Activated CD4-positive, alpha-beta T cell treated with anti-CD3 and anti-CD28 coated beads, Interleukin-2, amount 10 ng/mL, durations not matched to agents 7 days and 5 days (primary cell): ENCODE measurements around the gene BTBD1. TPM values are rescaled to one million over a fixed set of nuclear protein-coding genes. Genes with fewer than 3 reads are reported as not detected.

ENCODE experiments used
- CTCF ChIA-PET: fragments of 350-600 bp; sonication (Branson Sonifier 250); formaldehyde crosslinking; loops from one replicate; lab custom pipeline; 2021; ENCODE audit warnings: antibody characterized with exemption; lab: Charles Lee
- POLR2A ChIA-PET: fragments of 350-600 bp; sonication (Branson Sonifier 250); formaldehyde crosslinking; loops from one replicate; lab custom pipeline; 2021; ENCODE audit warnings: antibody characterized with exemption; lab: Charles Lee
- DNase-seq: peaks from one replicate; pipeline ENCODE4 v3.0.0-alpha.2; 2020
- H3K27ac Mint-ChIP-seq: one replicate; pipeline ENCODE4 v1.8.0; 2021; ENCODE audit warnings: mild to moderate bottlenecking, moderate library complexity, mixed read lengths
- H3K27me3 Mint-ChIP-seq: one replicate; pipeline ENCODE4 v1.8.0; 2021; ENCODE audit warnings: mixed read lengths
- H3K36me3 Mint-ChIP-seq: one replicate; pipeline ENCODE4 v1.8.0; 2021; ENCODE audit warnings: low read depth, mixed read lengths
- H3K4me1 Mint-ChIP-seq: one replicate; pipeline ENCODE4 v1.8.0; 2021; ENCODE audit warnings: mixed read lengths
- H3K4me3 Mint-ChIP-seq: one replicate; pipeline ENCODE4 v1.8.0; 2021; ENCODE audit warnings: mild to moderate bottlenecking, moderate library complexity, mixed read lengths
- H3K9me3 Mint-ChIP-seq: one replicate; pipeline ENCODE4 v1.8.0; 2021; ENCODE audit warnings: mixed read lengths
- total RNA-seq, 2 experiments: library from RNA; stranded (reverse); gene quantifications; one replicate each; pipeline ENCODE4 v1.2.3, GENCODE V29; 2021

The BTBD1 gene
- total RNA-seq = 10 to 100 TPM; 50.4 to 61.0 TPM

DNA sequence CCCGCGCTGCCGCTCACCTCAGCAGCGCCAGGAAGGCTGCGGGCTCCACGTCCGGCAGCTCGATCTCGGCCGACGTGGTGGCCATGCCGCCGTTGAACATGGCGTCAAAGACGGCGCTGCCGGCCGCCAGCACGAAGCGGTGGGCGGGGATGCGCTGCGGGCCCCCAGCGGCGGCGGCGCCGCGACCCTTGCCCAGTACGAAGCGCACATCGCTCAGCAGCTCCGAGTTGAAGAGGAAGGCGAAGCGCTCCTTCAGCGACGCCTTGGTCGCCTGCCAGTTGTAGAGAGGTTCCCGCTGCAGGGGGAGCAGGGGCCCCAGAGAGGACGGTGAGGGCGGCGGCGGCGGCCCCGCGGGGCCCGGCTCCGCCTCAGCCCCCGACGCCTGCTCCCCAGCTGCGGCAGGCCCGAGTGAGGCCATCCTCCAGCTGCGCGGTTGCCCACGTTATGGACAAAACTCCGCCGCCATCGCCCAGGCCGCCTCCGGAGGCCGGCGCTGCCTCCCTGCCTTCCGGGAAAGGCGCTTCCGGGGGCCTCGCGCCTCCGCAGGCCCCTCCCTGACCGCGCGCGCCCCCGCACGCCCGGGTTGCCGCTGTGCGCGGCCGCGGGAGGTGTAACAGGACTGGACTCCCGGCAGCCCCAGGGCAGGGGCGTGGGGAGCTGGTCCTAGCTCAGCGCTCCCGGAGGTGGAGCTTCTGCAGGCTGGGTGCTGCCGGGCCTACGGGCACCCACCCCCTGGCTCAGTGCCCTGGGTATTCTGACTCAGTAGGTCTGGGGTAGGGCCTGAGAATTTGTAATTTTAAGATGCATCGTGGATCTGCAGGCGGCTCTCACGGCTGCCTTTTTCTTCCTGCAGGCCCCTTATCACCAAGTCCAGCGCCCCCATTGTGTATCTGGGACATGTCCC, at the start of gene BTBD1:
TSS of gene BTBD1 (minus strand) at position 519 of the 904 bp plus-strand sequence. CDS start at position 418, 101 bp downstream.
- ChIA-PET CTCF (interaction anchor here (0.6 to 1.6 kb wide), 2 partner anchors 9 to 66 kb away, joined by 3 to 8 read pairs; no protein-coding TSS in a partner anchor), POLR2A (interaction anchor here (0.5 kb wide), 1 partner anchor 81 kb away, joined by 3 read pairs; the partner anchor contains the start of gene RAMAC)
- H3K4me1 Mint-ChIP-seq = peaks cover 21% of the 10 kb centered on the region
- H3K36me3 Mint-ChIP-seq = peaks cover 10% of the 10 kb centered on the region
- no peaks in the 10 kb centered on the region for H3K27me3 Mint-ChIP-seq
- peak within 1 kb of the TSS; percentile 87 for H3K27ac Mint-ChIP-seq
- H3K9me3 Mint-ChIP-seq = peaks cover 11% of the 10 kb centered on the region
- peak; percentile 78 for DNase-seq
- peak within 1 kb of the TSS; percentile 76 for H3K4me3 Mint-ChIP-seq

DNA sequence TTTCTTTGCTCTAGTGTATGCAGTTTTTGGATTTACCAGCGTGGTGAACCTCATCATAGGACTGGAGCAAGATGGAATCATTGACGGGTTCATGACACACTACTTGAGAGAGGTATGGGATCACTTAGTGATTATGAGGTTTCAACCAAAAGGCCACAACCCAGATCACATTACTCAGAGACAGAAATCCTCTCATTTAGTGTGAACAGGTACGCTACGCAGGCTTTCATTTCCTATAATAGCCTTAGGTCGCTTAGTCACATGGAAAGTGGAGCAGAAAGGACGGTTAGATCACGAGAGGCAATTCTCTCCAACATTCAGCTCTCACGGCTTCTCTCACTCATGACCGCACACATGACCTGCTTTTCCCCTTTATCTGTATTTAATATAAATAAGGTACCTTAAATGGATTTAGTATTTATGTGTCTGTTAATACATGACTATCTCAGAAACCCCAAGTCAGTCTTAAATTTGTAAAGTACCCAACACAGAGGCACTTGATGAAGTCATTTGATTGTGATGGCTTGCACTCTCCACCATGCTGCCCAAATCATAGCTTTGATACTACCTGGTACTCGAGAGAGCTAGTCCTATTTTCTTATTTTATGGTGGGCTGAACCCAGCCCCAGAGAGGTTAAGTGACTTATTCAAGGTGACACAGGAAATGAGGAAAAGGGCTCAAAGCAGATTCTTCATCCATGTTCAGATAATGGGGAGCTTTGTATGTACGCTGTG, 48.9 kb upstream of the BTBD1 start:
- ChIA-PET POLR2A (no interaction called here), CTCF (interaction anchor here (0.7 kb wide), 1 partner anchor 14 kb away, joined by 3 read pairs; no protein-coding TSS in a partner anchor)
- H3K27ac Mint-ChIP-seq = peak overlapping the region; percentile 7
- peaks cover 35% of the 10 kb centered on the region for H3K36me3 Mint-ChIP-seq
- peaks cover 5% of the 10 kb centered on the region for H3K4me1 Mint-ChIP-seq
- H3K4me3 Mint-ChIP-seq = no peak overlapping the region
- H3K27me3 Mint-ChIP-seq = peaks cover 2% of the 10 kb centered on the region
- DNase-seq = no peak
- H3K9me3 Mint-ChIP-seq = no peaks in the 10 kb centered on the region

DNA sequence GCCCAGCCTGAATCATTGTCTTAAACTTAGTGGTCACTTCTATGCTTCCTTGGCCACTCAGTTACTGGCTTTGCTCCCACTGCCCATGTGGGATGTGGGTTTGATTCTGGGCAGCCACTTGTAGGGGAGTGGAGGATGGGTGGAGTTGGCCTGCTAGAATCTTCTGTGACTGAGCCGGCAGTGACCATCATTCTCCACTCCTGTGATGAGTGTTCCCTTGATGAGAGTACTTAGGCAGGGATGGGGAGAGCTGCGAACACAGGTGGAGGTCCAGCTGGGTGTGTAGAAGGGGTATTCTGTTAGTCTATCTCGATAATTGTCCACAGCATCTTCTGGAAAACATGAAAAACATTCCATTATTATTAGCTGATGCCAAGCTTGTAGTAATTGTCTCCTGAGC, 48.4 kb upstream of the BTBD1 start:
- ChIA-PET CTCF (interaction anchor here (0.7 kb wide), 1 partner anchor 14 kb away, joined by 3 read pairs; no protein-coding TSS in a partner anchor), POLR2A (no interaction called here)
- H3K4me3 Mint-ChIP-seq = no peak overlapping the region
- no peaks in the 10 kb centered on the region for H3K9me3 Mint-ChIP-seq
- H3K36me3 Mint-ChIP-seq = peaks cover 37% of the 10 kb centered on the region
- no peak for DNase-seq
- H3K27ac Mint-ChIP-seq = no peak overlapping the region
- H3K27me3 Mint-ChIP-seq = peaks cover 2% of the 10 kb centered on the region
- peaks cover 5% of the 10 kb centered on the region for H3K4me1 Mint-ChIP-seq

DNA sequence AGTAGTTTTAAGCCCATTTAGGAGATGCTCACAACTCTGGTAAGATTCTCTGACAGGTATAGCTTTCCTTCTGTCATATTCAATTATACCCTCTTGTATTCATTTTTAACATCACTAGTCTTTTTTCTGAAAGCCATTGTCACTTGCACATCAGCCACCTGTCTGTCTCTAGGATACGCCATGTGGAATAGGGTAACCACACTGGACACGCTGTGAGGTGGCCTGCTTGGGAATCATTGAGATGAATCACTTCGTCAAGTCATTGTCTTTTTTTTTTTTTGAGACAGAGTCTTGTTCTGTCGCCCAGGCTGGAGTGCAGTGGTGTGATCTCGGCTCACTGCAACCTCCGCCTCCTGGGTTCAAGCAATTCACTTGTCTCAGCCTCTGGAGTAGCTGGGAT, 47.8 kb upstream of the BTBD1 start:
- H3K27me3 Mint-ChIP-seq = peaks cover 2% of the 10 kb centered on the region
- ChIA-PET CTCF (no interaction called here), POLR2A (no interaction called here)
- no peaks in the 10 kb centered on the region for H3K9me3 Mint-ChIP-seq
- H3K4me3 Mint-ChIP-seq = no peak overlapping the region
- no peak overlapping the region for H3K27ac Mint-ChIP-seq
- peaks cover 9% of the 10 kb centered on the region for H3K4me1 Mint-ChIP-seq
- peaks cover 38% of the 10 kb centered on the region for H3K36me3 Mint-ChIP-seq
- no peak for DNase-seq

DNA sequence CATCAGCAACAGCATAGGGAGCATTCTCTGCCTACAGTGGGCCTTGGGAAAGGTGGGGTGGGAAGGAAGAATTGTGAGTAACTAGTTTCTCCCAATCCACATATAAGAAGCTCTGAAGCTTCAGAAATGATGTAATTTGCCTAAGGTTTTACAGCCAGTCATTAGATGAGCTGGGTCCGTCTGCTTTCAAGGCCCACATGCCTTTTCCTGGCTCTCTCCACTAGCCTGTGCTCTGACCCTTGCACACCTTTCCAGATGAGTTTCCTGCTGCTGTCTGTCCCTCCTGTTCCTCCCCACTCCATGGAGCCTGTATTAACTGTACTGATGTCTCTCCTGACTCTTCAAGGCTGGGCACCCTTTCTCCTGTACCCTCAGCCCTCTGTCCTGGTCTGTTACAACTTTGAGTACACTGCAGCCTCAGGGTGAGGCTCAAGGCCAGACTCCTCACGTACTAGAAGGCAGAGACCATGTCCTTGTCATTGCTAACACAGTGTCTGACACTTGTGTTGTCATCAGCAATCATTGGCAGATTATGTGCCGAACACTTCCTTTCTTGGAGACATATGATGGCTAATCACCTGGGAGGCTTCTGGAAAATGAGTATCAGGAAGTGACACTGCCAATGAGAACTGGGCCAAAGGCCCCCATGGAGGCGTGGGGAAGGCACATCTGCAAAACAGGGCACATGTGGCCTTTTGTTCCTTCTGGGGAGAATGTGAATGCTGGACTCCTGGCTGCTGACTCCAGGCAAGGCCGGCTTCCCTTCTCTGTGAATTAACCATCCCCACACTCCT, 47.0 kb upstream of the BTBD1 start:
- Mint-ChIP-seq H3K36me3 (peaks cover 33% of the 10 kb centered on the region), H3K27me3 (peaks cover 2% of the 10 kb centered on the region), H3K27ac (no peak overlapping the region), H3K9me3 (no peaks in the 10 kb centered on the region), H3K4me3 (no peak overlapping the region), H3K4me1 (peaks cover 15% of the 10 kb centered on the region)
- CTCF ChIA-PET = no interaction called here
- POLR2A ChIA-PET = no interaction called here
- no peak for DNase-seq

DNA sequence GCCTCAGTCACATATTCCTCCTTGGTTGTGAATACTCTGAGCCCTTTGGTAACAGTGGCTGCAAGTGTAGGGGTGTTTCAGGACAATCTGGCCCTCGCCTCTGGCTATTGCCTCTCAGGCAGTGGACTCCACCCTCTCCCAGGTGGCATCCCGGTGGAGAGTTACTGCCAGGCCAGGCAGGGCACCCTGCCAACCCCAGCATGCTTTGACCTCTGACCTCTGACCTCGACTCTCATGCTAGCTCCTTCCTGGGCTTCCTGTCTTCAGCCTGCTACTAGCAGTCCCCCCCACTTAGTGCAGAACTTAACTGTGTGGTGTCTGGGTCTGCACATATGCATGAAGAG, 45.9 kb upstream of the BTBD1 start:
- no peak for DNase-seq
- Mint-ChIP-seq H3K36me3 (peaks cover 33% of the 10 kb centered on the region), H3K27me3 (peaks cover 7% of the 10 kb centered on the region), H3K4me3 (no peak overlapping the region), H3K27ac (no peak overlapping the region), H3K9me3 (no peaks in the 10 kb centered on the region), H3K4me1 (peaks cover 27% of the 10 kb centered on the region)
- CTCF ChIA-PET = no interaction called here
- POLR2A ChIA-PET = no interaction called here

DNA sequence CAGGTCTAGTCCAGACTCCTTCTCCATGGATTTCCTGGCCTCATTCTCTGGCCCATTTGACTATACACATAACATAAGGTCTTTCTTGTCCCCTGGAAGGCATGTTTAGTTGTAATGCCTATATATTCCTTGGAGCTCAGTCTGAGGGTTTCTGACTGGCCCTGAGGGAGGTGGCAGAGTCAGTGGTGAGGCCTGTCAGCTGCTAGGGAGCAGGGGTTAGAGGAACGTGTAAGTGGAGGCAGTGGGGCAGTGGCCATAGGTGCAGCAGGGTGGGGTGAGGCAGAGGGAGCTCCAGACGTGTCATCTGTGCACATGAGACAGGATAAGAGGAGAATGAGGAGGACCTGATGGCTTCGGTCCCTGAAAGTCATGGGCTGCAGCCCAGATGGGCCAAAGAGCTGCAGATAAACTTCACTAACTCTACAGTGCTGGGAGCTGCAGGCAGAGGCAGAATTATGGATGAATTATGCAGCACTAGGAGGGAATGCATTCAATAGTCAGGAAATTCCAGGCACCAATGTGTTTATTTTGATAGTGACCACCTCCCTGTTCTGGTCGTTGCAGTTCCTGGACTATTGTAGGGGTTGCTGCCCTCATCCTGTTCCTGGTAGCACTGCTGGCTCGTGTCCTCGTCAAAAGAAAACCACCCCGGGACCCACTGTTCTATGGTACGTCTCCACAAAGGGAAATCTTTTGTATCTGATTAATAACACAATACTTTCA, 45.3 kb upstream of the BTBD1 start:
- ChIA-PET CTCF (no interaction called here), POLR2A (no interaction called here)
- Mint-ChIP-seq H3K4me3 (no peak overlapping the region), H3K9me3 (no peaks in the 10 kb centered on the region), H3K36me3 (peaks cover 33% of the 10 kb centered on the region), H3K27me3 (peaks cover 7% of the 10 kb centered on the region), H3K27ac (no peak overlapping the region), H3K4me1 (peaks cover 27% of the 10 kb centered on the region)
- DNase-seq = no peak

DNA sequence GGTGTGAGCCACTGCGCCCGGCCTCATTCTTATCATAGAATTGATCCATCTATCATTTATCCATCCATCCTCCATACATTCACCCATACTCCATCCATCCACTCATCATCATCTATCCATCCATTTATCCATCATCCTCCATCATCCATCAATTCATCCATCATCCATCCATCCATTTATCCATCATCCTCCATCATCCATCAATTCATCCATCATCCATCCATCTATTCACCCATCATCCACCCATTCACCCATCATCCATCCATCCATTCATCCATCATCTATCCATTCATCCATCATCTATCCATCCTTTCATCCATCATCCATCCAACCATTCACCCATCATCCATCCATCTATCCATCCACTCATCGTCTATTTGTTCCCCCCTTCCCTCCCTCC, 44.1 kb upstream of the BTBD1 start:
- POLR2A ChIA-PET = no interaction called here
- DNase-seq = no peak
- no peak overlapping the region for H3K4me3 Mint-ChIP-seq
- peaks cover 30% of the 10 kb centered on the region for H3K4me1 Mint-ChIP-seq
- H3K27me3 Mint-ChIP-seq = peaks cover 12% of the 10 kb centered on the region
- no peaks in the 10 kb centered on the region for H3K9me3 Mint-ChIP-seq
- H3K36me3 Mint-ChIP-seq = peaks cover 33% of the 10 kb centered on the region
- no peak overlapping the region for H3K27ac Mint-ChIP-seq
- CTCF ChIA-PET = interaction anchor here (1.2 kb wide), 1 partner anchor 10 kb away, joined by 4 read pairs; no protein-coding TSS in a partner anchor

DNA sequence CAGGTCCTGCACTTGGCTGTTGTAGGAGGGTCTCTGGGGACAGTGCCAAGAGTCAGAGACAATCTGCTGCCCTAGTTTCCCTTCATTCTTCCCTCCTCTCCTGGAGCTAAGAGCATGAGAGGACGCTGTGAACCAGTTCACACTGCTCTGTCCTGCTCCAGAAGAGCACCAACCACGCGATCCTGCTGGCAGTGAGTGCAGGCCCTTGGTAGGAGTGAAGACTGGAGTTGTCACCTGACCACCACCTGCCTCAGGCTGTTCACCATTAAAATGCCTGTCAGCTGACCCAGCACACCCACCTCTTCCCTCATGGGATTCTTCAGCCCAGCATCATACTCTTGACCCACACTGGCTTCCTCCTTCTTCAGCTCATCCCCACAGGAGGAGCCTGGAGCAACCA, 43.3 kb upstream of the BTBD1 start:
- no peak overlapping the region for H3K27ac Mint-ChIP-seq
- POLR2A ChIA-PET = no interaction called here

DNA sequence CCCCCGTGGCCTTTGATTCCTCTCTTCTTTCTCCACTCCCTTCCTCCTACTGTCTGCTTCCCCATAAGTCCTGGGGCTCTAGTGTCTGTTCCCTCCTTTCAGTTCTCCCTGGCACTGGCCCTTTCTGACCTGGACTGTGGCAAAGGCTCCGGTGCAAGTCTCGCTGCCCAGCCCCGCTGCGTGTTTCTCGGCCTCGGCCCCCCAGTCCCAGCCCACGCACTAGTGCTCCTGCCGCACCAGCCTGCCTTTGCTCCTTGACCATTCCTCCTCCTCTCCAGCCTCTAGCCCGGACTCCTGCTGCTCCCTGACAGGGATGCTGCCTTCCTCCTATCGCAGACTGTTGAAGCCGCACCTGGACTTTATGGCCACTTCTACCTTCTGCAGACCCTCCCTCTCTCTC, 42.5 kb upstream of the BTBD1 start:
- Mint-ChIP-seq H3K27ac (peak overlapping the region; percentile 14), H3K27me3 (peaks cover 18% of the 10 kb centered on the region), H3K36me3 (peaks cover 23% of the 10 kb centered on the region), H3K9me3 (no peaks in the 10 kb centered on the region), H3K4me3 (no peak overlapping the region), H3K4me1 (peaks cover 30% of the 10 kb centered on the region)
- no peak for DNase-seq
- CTCF ChIA-PET = interaction anchor here (1.1 kb wide), 1 partner anchor 37 kb away, joined by 4 read pairs; no protein-coding TSS in a partner anchor
- POLR2A ChIA-PET = no interaction called here

More for the DNA sequence above, 43.3 kb upstream of the BTBD1 start:
- H3K4me1 Mint-ChIP-seq = peaks cover 30% of the 10 kb centered on the region
- no peaks in the 10 kb centered on the region for H3K9me3 Mint-ChIP-seq
- DNase-seq = no peak
- peaks cover 17% of the 10 kb centered on the region for H3K27me3 Mint-ChIP-seq
- H3K36me3 Mint-ChIP-seq = peaks cover 28% of the 10 kb centered on the region
- CTCF ChIA-PET = interaction anchor here (1.2 kb wide), 1 partner anchor 9 kb away, joined by 4 read pairs; no protein-coding TSS in a partner anchor
- H3K4me3 Mint-ChIP-seq = no peak overlapping the region

DNA sequence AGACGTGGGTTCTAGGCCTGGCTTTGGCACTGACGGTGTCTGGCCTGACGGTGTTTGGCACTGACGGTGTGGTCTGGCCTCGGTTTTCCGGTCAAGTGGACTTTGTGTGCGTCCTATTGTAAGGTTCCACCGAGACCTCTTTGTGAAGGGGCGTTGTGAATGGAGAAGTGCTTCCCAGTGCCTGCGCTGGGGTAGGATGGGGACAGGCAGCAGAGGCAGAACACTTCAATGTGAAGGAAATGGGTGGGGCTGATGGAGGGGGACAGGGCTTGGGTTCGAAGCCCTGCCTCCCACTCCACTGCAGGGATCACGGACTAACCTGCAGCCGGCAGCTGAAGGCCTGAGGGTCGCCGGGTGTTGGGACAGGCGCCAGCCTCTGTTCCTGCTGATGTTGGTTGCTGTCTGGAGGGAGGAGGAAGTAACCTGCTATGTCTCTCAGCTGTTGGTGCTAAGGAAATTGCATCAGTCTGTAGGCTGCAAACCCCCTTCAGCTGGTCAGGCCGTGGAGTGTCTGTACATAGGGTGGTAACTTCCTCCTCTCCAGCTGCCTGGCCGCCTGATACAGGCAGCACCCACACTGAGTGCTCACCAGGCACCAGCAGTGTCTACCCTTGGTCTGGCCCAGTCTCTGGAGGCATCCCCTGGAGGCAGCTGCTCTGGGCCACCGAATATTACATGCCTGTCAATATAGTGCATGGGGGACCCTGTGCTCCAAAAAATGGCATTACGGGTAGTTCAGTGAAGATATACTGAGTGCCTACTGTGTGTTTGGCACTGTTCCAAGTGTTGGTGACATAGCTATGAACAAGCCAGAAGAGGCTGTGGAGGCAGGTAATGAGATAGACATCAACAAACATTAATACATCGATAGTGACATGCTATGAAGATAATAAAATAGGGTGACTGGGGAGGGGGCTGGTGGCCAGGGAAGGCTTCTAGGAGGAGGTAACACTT, 41.5 kb upstream of the BTBD1 start:
- peak; percentile 38 for DNase-seq
- POLR2A ChIA-PET = no interaction called here
- peak overlapping the region; percentile 85 for H3K27ac Mint-ChIP-seq
- peaks cover 17% of the 10 kb centered on the region for H3K36me3 Mint-ChIP-seq
- H3K27me3 Mint-ChIP-seq = peaks cover 23% of the 10 kb centered on the region
- CTCF ChIA-PET = interaction anchor here (1.1 kb wide), 1 partner anchor 36 kb away, joined by 4 read pairs; no protein-coding TSS in a partner anchor
- no peaks in the 10 kb centered on the region for H3K9me3 Mint-ChIP-seq
- peak overlapping the region; percentile 84 for H3K4me3 Mint-ChIP-seq
- H3K4me1 Mint-ChIP-seq = peaks cover 30% of the 10 kb centered on the region
